Suprapubic skin (tissue), 4 donors: ENCODE data around the gene ME3. TPM values are rescaled to one million over a fixed set of nuclear protein-coding genes. Genes with fewer than 3 reads are reported as not detected.

Experiments
- DNase-seq, 2 donors: peaks; one replicate each; pipeline ENCODE4 v3.0.0-alpha.2; 2019; ENCODE audit warnings: low spot score in 2 of 2
- H3K27ac ChIP-seq: fragments of 200-600 bp; sonication (generic); one replicate; pipeline ENCODE4 v1.5.1; 2019
- H3K27me3 ChIP-seq: fragments of 200-600 bp; sonication (generic); one replicate; pipeline ENCODE4 v1.5.1; 2019
- H3K36me3 ChIP-seq: fragments of 200-600 bp; sonication (generic); one replicate; pipeline ENCODE4 v1.5.1; 2019
- H3K4me1 ChIP-seq: fragments of 200-600 bp; sonication (generic); one replicate; pipeline ENCODE4 v1.5.1; 2019
- H3K4me3 ChIP-seq: fragments of 200-600 bp; sonication (generic); one replicate; pipeline ENCODE4 v1.5.1; 2019; ENCODE audit warnings: mild to moderate bottlenecking
- H3K9me3 ChIP-seq: fragments of 200-600 bp; sonication (generic); one replicate; pipeline ENCODE4 v1.5.1; 2019
- CTCF ChIP-seq, 2 donors: fragments of 200-600 bp in 1 of 2; fragments of 450-650 bp in 1 of 2; sonication (generic) in 1 of 2; IDR thresholded peaks; one replicate each; pipeline ENCODE4 v1.5.1; 2016 to 2019; ENCODE audit warnings: antibody characterized with exemption in 2 of 2, mild to moderate bottlenecking in 1 of 2, moderate library complexity in 1 of 2
- EP300 ChIP-seq: sonication (generic); formaldehyde crosslinking; IDR thresholded peaks from one replicate; pipeline ENCODE4 v1.6.1; 2017; ENCODE audit warnings: antibody characterized with exemption
- POLR2A ChIP-seq, 2 donors: fragments of 450-650 bp; IDR thresholded peaks; one replicate each; pipeline ENCODE4 v1.6.1; 2017; ENCODE audit warnings: antibody characterized with exemption in 2 of 2, mild to moderate bottlenecking in 2 of 2, moderate library complexity in 2 of 2
- POLR2AphosphoS5 ChIP-seq, 3 donors: sonication (generic); formaldehyde crosslinking; IDR thresholded peaks; one replicate each; pipeline ENCODE4 v1.6.1; 2017; ENCODE audit warnings: antibody characterized with exemption in 3 of 3
- whole genome bisulfite sequencing: methylation state at CpG from one replicate; pipeline ENCODE4 v1.1.5; 2018; 5-methylcytosine and 5-hydroxymethylcytosine counted together
- total RNA-seq, 4 donors: library from RNA; depleted of rRNA; stranded (reverse); fragments of >200 nt; gene quantifications; one replicate each; pipeline ENCODE4 v1.1.0, GENCODE V29; 2016

Gene ME3
- total RNA-seq, 4 donors from 2014 or later, result 3.7 to 17.0 (median 9.4) TPM

- H3K36me3 ChIP-seq, result no peaks in the 10 kb centered on the region
- peaks cover 11% of the 10 kb centered on the region for H3K4me1 ChIP-seq
- H3K9me3 ChIP-seq, result no peaks in the 10 kb centered on the region
- DNase-seq, result no peak
- WGBS, result 87% methylated on average over 4 of the region's 4 CpGs
- TF ChIP-seq EP300 (no peak), POLR2A (IDR thresholded peaks at IDR 0.05) (no peak), POLR2AphosphoS5 (IDR thresholded peaks at IDR 0.05) (no peak), CTCF (IDR thresholded peaks at IDR 0.05) (no peak)
- no peak overlapping the region for H3K4me3 ChIP-seq
- H3K27me3 ChIP-seq, result no peaks in the 10 kb centered on the region
- H3K27ac ChIP-seq, result no peak overlapping the region
These were observed 78.6 kb downstream of the ME3 start for GRCh38 chr11:86593833-86594232.

GRCh38 chr11:86592659-86593451 is 79.6 kb downstream of the ME3 start:
- WGBS, result 76% methylated on average over 5 of the region's 5 CpGs
- Histone ChIP-seq H3K27me3 (no peaks in the 10 kb centered on the region), H3K27ac (peak overlapping the region; percentile 5), H3K4me1 (peaks cover 11% of the 10 kb centered on the region), H3K4me3 (no peak overlapping the region), H3K9me3 (no peaks in the 10 kb centered on the region), H3K36me3 (no peaks in the 10 kb centered on the region)
- DNase-seq, result peak in 1 of 2 donors; percentile 83
- TF ChIP-seq POLR2AphosphoS5 (IDR thresholded peaks at IDR 0.05) (no peak), POLR2A (IDR thresholded peaks at IDR 0.05) (no peak), CTCF (IDR thresholded peaks at IDR 0.05) (no peak), EP300 (no peak)

GRCh38 chr11:86592047-86592591 is 80.3 kb downstream of the ME3 start:
- TF ChIP-seq POLR2AphosphoS5 (IDR thresholded peaks at IDR 0.05) (no peak), EP300 (no peak), POLR2A (IDR thresholded peaks at IDR 0.05) (no peak), CTCF (IDR thresholded peaks at IDR 0.05) (no peak)
- H3K27ac ChIP-seq, result peak overlapping the region; percentile 5

GRCh38 chr11:86591631-86592030 is 80.8 kb downstream of the ME3 start:
- TF ChIP-seq CTCF (IDR thresholded peaks at IDR 0.05), result no peak
- no peak for TF ChIP-seq EP300
- no peak for TF ChIP-seq POLR2AphosphoS5 (IDR thresholded peaks at IDR 0.05)
- no peak for TF ChIP-seq POLR2A (IDR thresholded peaks at IDR 0.05)

More at GRCh38 chr11:86592047-86592591, 80.3 kb downstream of the ME3 start:
- Histone ChIP-seq H3K9me3 (no peaks in the 10 kb centered on the region), H3K4me3 (no peak overlapping the region), H3K27me3 (no peaks in the 10 kb centered on the region), H3K4me1 (peaks cover 11% of the 10 kb centered on the region), H3K36me3 (no peaks in the 10 kb centered on the region)
- WGBS, result 56% methylated on average over 1 of the region's 1 CpG
- no peak for DNase-seq

GRCh38 chr11:86589856-86590589 is 82.4 kb downstream of the ME3 start:
- 91% methylated on average over 7 of the region's 7 CpGs for WGBS
- H3K4me3 ChIP-seq, result no peak overlapping the region
- H3K27me3 ChIP-seq, result no peaks in the 10 kb centered on the region
- DNase-seq, result no peak
- no peak for TF ChIP-seq POLR2AphosphoS5 (IDR thresholded peaks at IDR 0.05)
- TF ChIP-seq CTCF (IDR thresholded peaks at IDR 0.05), result no peak
- TF ChIP-seq EP300, result no peak
- no peak for TF ChIP-seq POLR2A (IDR thresholded peaks at IDR 0.05)
- no peaks in the 10 kb centered on the region for H3K9me3 ChIP-seq
- H3K36me3 ChIP-seq, result no peaks in the 10 kb centered on the region
- no peak overlapping the region for H3K27ac ChIP-seq
- peaks cover 11% of the 10 kb centered on the region for H3K4me1 ChIP-seq

More at GRCh38 chr11:86591631-86592030, 80.8 kb downstream of the ME3 start:
- Histone ChIP-seq H3K4me1 (peaks cover 11% of the 10 kb centered on the region), H3K27me3 (no peaks in the 10 kb centered on the region), H3K4me3 (no peak overlapping the region), H3K27ac (no peak overlapping the region), H3K9me3 (no peaks in the 10 kb centered on the region), H3K36me3 (no peaks in the 10 kb centered on the region)
- WGBS, result 87% methylated on average over 4 of the region's 4 CpGs
- no peak for DNase-seq
